Mesothelial cell of epicardium (in vitro differentiated cells): ENCODE measurements around the gene C1orf52. TPM values are rescaled to one million over a fixed set of nuclear protein-coding genes. Genes with fewer than 3 reads are reported as not detected.

Source experiments
- DNase-seq, 2 experiments: peaks; one replicate each; pipeline ENCODE4 v3.0.0; 2021; ENCODE audit warnings: low spot score in 2 of 2; ENCODE audit not compliant: unreplicated experiment in 2 of 2
- H3K27ac Mint-ChIP-seq: 2 replicates; pipeline ENCODE4 v1.8.0; 2021; ENCODE audit warnings: mixed read lengths
- H3K27me3 Mint-ChIP-seq: 2 replicates; pipeline ENCODE4 v1.8.0; 2021; ENCODE audit warnings: low read depth, mixed read lengths
- H3K36me3 Mint-ChIP-seq: 2 replicates; pipeline ENCODE4 v1.8.0; 2021; ENCODE audit warnings: mixed read lengths
- H3K4me1 Mint-ChIP-seq: 2 replicates; pipeline ENCODE4 v1.8.0; 2021; ENCODE audit warnings: mixed read lengths
- H3K4me3 Mint-ChIP-seq: 2 replicates; pipeline ENCODE4 v1.8.0; 2021; ENCODE audit warnings: mild to moderate bottlenecking, moderate library complexity, mixed read lengths
- H3K9me3 Mint-ChIP-seq: 2 replicates; pipeline ENCODE4 v1.8.0; 2021; ENCODE audit warnings: mixed read lengths
- CTCF ChIP-seq: fragments of 200-600 bp; sonication (generic); IDR thresholded peaks from one replicate; pipeline ENCODE4 v1.5.0; 2021; ENCODE audit warnings: antibody characterized with exemption; ENCODE audit not compliant: unreplicated experiment
- total RNA-seq: library from RNA; stranded (reverse); gene quantifications from 3 replicates; pipeline ENCODE4 v1.2.1, GENCODE V29; 2021

The C1orf52 gene
- total RNA-seq, 1 donor from 2014 or later, result 48.2 TPM

- no peaks in the 10 kb centered on the region for H3K27me3 Mint-ChIP-seq
- DNase-seq, result no peak
- peaks cover 10% of the 10 kb centered on the region for H3K36me3 Mint-ChIP-seq
- H3K9me3 Mint-ChIP-seq, result peaks cover 17% of the 10 kb centered on the region
- peaks cover 63% of the 10 kb centered on the region for H3K4me1 Mint-ChIP-seq
- peak overlapping the region; percentile 87 for H3K27ac Mint-ChIP-seq
- H3K4me3 Mint-ChIP-seq, result no peak overlapping the region
- TF ChIP-seq CTCF, result no peak
Measured at GRCh38 chr1:85220756-85221201, 38.7 kb downstream of the C1orf52 start.

GRCh38 chr1:85219853-85220610 lies 39.4 kb downstream of the C1orf52 start:
- DNase-seq, result no peak
- Mint-ChIP-seq H3K36me3 (peaks cover 10% of the 10 kb centered on the region), H3K9me3 (peaks cover 18% of the 10 kb centered on the region), H3K4me1 (peaks cover 63% of the 10 kb centered on the region), H3K4me3 (no peak overlapping the region), H3K27ac (peak overlapping the region; percentile 87), H3K27me3 (no peaks in the 10 kb centered on the region)
- no peak for TF ChIP-seq CTCF

- no peak for DNase-seq
- H3K4me3 Mint-ChIP-seq, result no peak overlapping the region
- H3K4me1 Mint-ChIP-seq, result peaks cover 53% of the 10 kb centered on the region
- peaks cover 14% of the 10 kb centered on the region for H3K9me3 Mint-ChIP-seq
- no peaks in the 10 kb centered on the region for H3K27me3 Mint-ChIP-seq
- no peak for TF ChIP-seq CTCF
- H3K36me3 Mint-ChIP-seq, result peaks cover 10% of the 10 kb centered on the region
- H3K27ac Mint-ChIP-seq, result peak overlapping the region; percentile 93
Measured at GRCh38 chr1:85216697-85217096, 42.8 kb downstream of the C1orf52 start.

- Mint-ChIP-seq H3K27me3 (no peaks in the 10 kb centered on the region), H3K27ac (peak overlapping the region; percentile 93), H3K36me3 (peaks cover 10% of the 10 kb centered on the region), H3K9me3 (peaks cover 14% of the 10 kb centered on the region), H3K4me1 (peaks cover 37% of the 10 kb centered on the region), H3K4me3 (peak overlapping the region; percentile 39)
- TF ChIP-seq CTCF, result no peak
- DNase-seq, result no peak
Measured at GRCh38 chr1:85214654-85215053, 44.8 kb downstream of the C1orf52 start.

GRCh38 chr1:85208488-85208887 lies 51.0 kb downstream of the C1orf52 start:
- H3K36me3 Mint-ChIP-seq, result no peaks in the 10 kb centered on the region
- no peaks in the 10 kb centered on the region for H3K9me3 Mint-ChIP-seq
- H3K4me1 Mint-ChIP-seq, result peaks cover 34% of the 10 kb centered on the region
- H3K4me3 Mint-ChIP-seq, result no peak overlapping the region
- no peaks in the 10 kb centered on the region for H3K27me3 Mint-ChIP-seq
- no peak for TF ChIP-seq CTCF
- H3K27ac Mint-ChIP-seq, result no peak overlapping the region
- no peak for DNase-seq
